ENCODE results near the gene METTL1.

GRCh38 chr12:57726884-57727757, 44.8 kb downstream of the METTL1 start:
- TF ChIP-seq, protein P1, sequence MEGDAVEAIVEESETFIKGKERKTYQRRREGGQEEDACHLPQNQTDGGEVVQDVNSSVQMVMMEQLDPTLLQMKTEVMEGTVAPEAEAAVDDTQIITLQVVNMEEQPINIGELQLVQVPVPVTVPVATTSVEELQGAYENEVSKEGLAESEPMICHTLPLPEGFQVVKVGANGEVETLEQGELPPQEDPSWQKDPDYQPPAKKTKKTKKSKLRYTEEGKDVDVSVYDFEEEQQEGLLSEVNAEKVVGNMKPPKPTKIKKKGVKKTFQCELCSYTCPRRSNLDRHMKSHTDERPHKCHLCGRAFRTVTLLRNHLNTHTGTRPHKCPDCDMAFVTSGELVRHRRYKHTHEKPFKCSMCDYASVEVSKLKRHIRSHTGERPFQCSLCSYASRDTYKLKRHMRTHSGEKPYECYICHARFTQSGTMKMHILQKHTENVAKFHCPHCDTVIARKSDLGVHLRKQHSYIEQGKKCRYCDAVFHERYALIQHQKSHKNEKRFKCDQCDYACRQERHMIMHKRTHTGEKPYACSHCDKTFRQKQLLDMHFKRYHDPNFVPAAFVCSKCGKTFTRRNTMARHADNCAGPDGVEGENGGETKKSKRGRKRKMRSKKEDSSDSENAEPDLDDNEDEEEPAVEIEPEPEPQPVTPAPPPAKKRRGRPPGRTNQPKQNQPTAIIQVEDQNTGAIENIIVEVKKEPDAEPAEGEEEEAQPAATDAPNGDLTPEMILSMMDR (conservative IDR thresholded peaks at IDR 0.05; ENCODE audit: low read length) = no peak
- no peak for TF ChIP-seq EZH2phosphoT487 (IDR thresholded peaks at IDR 0.05; ENCODE audit: borderline replicate concordance)

Measured in Loucy (cell line).